Right ventricle myocardium inferior (tissue), 1 donor: Measurements from ENCODE around the gene PNPLA8. TPM values are rescaled to one million over a fixed set of nuclear protein-coding genes. Genes with fewer than 3 reads are reported as not detected.
A peak's percentile ranks its signal among the peaks of the same experiment; 100 is the strongest.

Source experiments
- ATAC-seq: fragments of 200-7000 bp; cut with Tn5 transposase; one replicate; pipeline ENCODE4 v1.9.1; 2020; ENCODE audit warnings: mild to moderate bottlenecking, moderate library complexity
- DNase-seq: peaks from one replicate; pipeline ENCODE4 v3.0.0; 2021; ENCODE audit errors: missing footprints
- intact Hi-C: fragments of 100-400 bp; cut with DNase I; formaldehyde crosslinking; loops from one replicate; pipeline ENCODE4 v1.11.0; 2022
- total RNA-seq: library from RNA; stranded (reverse); fragmentation: NEBNext Ultra II Directional; extraction: Animal tissue kit (Norgen Biotek cat#: 25700); gene quantifications from one replicate; pipeline ENCODE4 v1.2.1, GENCODE V29; 2021
- donor health status: DM: no; HTN: yes; CAD: no; lungs with severe emphysema.

PNPLA8 gene
- total RNA-seq, 1 donor from 2014 or later = 31.1 TPM

DNA sequence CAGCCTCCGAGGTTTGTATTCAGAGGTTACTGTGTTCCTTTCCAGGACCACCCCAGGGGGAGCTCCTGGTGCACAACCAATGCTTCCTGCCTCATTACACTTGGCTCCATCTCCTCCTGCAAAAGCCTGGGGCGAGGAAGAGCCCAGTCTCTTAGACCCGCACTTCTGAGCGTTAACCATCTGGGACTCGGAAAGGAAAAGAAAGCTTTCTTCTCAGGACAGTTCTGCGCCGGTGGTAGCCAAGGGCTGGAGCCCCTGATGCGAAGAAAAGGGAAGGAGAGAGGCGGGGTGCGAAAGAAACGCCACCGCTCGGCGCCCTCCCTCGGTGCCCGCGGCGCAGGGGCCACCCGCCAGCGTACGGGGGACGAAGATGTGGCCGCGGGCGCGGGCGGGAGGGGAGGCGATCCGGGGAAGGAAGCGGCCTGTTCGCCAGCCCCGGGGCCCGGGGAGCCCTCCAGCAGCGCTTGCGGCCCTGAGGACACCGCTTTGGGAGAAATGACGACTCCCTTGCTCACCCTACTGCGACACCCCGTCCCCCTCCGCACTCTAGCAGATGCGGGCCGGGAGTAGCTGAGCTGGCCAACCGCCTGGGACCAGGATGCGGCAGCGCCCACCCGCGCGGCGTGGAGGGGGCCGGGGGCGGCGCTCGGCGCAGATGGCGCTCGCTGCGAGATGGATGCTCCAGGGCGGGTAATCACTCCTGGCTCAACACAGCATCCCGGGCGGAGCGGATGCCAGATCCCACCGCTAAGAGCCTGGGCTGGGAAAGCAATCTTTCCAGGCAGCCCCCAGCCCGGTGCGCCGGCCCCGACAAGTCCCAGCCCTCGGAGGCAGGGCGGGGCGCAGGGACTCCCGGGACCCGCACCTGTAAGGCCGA lies 71.0 kb downstream of the PNPLA8 start:
- ATAC-seq (peak; percentile 28), DNase-seq (no peak)
- intact Hi-C loops = no loop called here

DNA sequence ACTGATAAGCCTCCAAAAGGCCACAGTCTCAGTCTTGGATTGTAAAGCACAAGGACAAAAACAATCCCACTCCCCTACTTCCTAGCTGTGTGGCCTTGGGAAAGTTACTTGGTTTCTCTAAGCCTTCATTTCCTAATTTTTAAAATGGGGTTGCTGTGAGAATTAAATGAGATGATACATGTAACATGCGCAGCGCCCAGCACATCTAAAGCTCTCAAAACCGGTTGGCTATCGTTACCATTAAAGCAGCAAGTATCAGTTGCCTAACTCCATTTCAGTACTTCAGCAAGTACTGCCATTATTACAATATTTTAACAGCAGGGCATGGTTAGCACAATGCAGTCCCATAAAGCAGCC lies 71.6 kb downstream of the PNPLA8 start:
- no peak for DNase-seq
- no peak for ATAC-seq
- intact Hi-C loops = no loop called here

DNA sequence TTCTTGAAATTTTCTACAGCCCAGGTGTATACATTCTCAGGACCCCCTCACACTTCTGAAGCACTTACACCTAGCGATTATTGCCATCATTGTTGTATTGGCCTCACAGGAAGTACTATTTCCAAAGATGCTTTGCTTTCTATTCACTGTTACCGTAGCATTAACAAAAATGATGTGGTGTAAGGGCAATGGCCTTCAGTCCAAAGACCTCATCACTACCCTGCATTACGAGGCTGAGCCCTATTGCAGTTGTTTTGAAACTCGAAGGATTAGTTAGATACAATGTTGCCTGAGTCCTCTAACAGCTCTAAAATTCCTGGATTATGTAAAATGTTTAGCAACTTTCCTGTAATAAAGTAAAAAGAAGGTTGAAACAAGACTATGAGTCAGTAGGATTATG lies 72.6 kb downstream of the PNPLA8 start:
- intact Hi-C loops = no loop called here
- no peak for ATAC-seq
- no peak for DNase-seq

DNA sequence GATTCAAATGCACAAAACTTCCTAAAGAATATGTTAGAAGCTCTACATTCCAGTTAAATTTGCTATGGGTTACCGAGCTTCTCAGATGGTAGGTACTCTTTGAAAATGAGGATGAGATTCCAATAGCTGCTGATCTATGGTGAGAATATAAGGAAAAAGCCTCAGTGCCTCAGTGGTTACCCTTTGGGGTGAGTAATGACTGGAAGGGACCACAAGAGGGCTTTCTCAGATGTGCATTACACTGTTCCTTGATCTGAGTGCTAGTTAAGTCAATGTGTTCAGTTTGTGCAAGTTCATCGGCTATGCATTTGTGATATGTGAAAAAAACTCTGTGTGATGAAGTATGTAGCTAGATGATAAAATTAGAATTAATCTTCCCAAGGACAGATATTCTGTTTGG lies 73.2 kb downstream of the PNPLA8 start:
- no peak for ATAC-seq
- intact Hi-C loops = no loop called here

DNA sequence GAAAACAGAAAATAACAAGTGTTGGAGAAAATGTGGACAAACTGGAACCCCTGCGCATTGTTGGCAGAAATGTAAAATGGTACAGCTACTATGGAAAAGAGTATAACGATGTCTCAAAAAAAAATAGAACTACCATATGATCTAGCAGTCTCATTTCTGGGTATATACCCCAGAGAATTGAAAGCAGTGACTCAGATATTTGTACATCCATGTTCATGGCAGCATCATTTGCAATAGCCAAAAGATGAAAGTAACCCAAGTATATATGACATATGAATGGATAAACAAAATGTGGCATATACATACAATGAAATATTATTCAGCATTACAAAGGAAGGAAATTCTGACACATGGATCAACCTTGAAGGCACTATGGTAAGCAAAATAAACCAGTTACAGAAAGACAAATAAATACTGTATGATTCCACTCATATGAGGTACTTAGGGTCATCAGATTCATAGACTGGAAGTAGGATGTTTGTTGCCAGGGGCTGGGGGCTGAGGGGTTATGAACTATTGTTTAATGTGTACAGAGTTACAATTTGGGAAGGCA lies 74.6 kb downstream of the PNPLA8 start:
- intact Hi-C loops = no loop called here
- no peak for ATAC-seq
- DNase-seq = no peak

More for the DNA sequence above, 73.2 kb downstream of the PNPLA8 start:
- no peak for DNase-seq

DNA sequence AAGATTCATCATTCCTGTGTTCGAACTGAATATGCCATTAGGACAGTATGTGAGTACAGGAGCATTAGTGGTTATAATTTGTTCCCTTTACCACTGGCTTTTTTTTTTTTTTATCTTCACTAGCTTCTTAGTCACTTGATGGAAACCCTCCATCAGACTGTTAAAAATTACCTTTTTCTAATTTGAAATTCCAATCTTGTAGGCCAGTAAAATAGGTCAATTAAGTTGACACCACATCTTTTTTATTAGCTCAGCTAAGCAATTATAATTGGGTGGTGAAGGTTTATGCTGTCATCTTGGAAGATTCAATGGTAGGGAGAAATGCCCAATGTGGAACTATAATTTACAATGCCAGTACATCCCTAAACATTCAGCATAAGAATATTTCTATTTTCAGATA lies 75.8 kb downstream of the PNPLA8 start:
- no peak for DNase-seq
- ATAC-seq = no peak
- intact Hi-C loops = no loop called here

DNA sequence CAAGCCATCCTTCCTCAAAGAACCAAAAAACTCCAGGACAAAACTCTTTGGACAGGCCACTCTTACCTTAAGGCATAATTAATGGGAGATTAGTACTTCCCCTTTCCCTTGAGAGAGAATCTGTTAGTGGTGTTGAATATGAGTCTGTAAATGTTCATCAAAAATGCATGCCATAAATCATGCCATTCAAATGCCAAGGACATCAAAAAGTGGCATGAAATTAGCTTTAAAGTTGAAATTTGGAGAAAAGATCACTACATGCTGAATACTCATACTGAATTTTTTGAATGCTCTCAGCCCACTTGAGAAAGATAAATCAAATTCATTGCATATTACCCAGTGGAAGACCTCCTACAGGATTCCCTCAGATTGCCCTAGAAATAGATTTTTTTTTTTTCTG lies 76.4 kb downstream of the PNPLA8 start:
- ATAC-seq (no peak), DNase-seq (no peak)
- intact Hi-C loops = no loop called here

DNA sequence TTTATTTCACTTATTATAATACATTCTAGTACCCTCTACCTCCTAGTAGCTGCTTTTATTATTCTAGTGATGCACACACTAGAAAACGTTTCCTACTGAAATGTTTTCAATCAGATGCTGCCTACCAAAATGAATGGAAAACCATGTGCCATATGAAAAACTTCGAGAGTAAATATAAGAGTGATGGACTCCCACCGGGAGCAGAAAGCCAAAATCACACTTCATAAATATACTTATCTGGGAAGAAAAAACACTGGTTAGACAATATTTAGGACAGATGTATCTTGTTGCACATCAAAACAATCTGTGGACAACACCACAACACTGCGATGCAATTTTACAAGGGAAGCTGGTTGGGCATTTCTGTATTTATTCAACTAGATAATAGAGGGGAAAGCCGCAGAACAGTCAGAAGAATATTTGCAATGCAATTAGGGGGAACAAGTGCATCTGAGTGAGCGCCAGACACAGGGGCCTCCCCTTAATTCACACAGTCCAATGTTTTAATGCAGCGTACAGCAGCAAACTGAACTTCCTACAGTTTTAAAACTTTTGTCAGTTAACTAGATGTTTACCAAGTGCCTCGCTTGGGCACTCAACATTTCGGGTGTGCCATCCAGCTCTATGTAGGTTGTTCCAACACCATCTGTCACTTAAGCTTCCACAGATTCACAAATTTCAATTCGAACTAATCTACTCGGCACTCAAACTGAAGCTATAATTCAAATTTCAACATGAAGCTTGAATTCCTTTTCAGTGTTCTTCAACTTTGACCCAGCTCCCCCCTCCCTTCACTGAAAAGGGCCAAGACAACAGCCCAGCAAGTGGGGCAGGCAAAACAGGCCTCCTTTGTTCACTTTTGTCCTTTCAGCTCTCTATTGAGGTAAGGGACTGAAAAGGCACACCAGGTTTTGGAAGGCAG lies 77.1 kb downstream of the PNPLA8 start:
- DNase-seq (no peak), ATAC-seq (no peak)
- intact Hi-C loops = no loop called here

DNA sequence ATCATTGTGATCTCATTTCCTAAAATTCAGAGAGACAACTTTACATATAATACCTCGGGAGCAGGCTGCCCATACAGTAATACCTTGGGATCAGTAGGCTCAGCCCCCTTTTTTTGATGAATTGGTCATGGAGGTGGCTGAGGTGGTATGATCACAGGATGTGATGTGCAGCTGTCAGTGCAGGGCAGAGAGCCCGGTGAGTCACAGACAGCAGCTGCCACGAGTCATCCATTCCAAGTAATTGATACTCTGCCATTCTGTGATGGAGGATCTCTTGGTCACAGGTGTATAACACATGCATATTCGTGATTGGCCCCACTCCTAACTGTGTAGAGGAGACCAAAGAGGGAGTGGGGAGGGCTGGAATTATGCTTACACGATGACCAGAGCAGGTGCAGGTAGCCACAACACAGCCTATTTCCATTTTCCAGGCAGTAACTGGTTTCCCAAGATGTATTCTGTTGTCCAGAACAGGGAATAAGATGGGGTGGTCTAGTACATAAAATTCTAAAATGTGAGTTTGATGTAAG lies 83.8 kb downstream of the PNPLA8 start:
- ATAC-seq (no peak), DNase-seq (no peak)
- intact Hi-C loops = no loop called here

DNA sequence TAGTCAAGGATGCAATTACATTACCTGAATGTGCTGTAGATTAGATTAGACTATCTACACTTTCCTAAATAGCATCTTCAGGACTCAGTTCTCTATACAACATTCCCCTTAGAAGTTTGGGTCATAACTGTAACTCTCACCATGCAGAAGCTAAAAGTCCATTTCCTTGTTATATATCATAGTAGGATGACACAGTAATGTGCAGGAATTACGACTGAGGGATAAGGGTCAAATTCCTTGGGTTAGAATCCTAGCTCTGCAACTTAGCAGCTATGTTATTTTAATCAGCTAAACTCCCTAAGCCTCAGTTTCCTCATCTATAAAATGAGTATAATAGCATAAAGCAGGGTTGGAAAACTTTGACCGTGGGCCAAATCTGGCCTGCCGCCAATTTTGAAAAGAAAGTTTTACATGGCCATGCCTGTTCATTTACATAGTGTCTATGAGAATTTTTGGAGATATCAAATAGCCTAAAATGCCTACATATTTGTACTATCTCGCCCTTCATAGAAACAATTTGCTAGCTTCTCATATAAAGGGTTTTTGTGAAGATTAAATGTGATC lies 84.5 kb downstream of the PNPLA8 start:
- DNase-seq (no peak), ATAC-seq (no peak)
- intact Hi-C loops = no loop called here

DNA sequence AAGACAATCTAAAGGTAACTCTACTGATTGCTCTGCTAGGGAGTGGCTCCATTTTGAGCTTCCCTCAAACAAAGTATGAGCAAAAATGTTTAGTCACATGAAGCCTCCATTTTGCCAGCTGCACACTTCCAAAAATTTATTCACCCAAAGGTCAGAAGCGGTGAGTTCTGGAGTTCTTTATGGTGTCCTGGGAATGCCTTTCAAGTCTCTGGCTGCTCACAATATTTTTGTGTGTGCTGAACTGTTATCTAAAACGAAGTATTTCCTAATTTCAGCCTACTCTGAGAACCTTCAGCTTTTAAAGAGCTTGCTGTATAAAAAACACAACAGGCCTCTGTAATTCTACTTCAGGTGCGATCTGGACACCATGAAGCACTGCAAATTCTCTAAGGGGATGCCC lies 85.3 kb downstream of the PNPLA8 start:
- intact Hi-C loops = no loop called here

DNA sequence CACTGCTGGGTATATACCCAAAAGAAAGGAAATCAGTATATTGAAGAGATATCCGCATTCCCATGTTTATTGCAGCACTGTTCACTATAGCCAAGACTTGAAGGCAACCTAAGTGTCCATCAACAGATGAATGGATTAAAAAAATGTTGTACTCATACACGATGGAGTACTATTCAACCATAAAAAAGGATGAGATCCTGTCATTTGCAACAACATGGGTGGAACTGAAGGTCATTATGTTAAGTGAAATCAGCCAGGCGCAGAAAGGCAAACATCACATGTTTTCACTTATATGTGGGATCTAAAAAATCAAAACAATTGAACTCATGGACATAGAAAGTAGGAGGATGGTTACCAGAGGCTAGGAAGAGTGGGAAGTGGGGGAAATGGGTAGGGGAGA lies 89.0 kb downstream of the PNPLA8 start:
- ATAC-seq (no peak), DNase-seq (no peak)
- intact Hi-C loops = no loop called here

More for the DNA sequence above, 85.3 kb downstream of the PNPLA8 start:
- ATAC-seq (no peak), DNase-seq (no peak)

DNA sequence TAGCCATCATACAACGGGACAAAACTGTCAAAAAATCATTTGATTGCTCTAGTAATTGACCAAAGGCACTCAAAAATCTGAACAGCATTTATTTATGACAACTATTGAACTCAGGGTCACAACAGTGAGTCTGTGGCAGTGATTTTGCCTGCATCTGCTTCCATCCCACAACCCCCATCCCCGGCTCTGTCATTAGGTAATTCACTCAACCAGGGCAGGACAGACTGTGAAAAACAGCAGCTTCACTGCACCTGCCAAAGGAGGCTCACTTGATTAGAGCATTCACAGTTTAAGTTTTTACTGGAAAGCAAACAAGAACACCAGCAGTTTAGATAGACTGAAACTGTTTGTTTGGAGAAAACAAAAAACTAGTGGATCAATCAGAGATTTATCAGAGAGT lies 91.9 kb downstream of the PNPLA8 start:
- ATAC-seq (no peak), DNase-seq (no peak)
- intact Hi-C loops = no loop called here

DNA sequence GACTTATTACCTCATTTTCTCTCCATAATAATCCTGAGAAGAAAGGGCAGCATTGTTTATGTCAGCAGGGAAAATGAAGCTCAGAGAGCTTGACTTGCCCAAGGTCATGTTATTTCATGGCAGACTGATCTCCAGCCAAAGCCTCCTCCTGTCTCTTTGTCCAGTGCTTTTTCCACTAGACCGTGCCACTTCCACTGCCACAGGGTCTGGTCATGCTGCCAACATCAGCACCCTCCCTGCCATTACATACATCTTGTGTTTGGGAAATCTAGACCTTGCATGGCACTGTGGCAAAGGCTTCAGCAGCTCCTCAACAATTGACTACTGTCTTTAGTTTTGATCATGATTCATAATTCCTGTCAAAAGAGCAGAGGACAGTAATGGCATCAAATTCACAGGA lies 94.8 kb downstream of the PNPLA8 start:
- intact Hi-C loops = no loop called here
- ATAC-seq (no peak), DNase-seq (no peak)

DNA sequence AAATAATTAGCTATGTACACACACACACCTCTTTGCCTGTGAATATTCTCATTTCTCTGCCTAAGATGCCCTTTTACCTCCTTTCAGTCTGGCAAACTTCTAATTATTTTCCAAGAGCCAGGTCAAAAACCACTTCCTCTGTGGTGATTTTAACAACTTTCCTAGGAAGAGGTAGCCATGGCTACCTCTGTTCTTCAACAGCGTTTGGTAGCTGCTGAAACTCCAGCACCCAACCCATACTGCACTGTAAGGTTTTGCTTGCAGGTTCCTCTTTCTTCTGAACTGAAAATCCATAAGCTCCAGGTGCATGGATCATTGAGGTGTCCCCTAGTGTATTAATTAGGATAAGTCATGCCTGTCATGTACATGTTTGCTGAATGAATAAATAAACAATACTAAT lies 95.3 kb downstream of the PNPLA8 start:
- ATAC-seq (no peak), DNase-seq (no peak)
- intact Hi-C loops = no loop called here

DNA sequence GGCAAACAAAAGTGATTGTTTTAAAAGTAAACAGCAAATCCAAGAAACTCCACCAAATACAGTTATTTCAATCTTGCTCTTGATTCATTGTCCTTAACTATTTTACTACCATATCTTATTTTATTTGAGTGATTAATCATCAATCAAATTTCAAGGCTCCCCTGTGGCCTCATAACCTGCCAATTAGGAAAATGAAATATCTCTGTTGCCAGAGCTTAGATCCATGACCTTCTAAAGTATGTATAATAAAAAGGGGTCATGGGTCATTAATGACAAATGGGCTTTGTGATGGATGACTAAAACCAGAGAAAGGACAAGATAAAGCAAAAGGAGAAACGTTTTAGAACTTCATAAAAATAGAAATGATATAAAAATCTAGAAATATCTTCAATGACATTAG lies 98.2 kb downstream of the PNPLA8 start:
- ATAC-seq (no peak), DNase-seq (no peak)
- intact Hi-C loops = no loop called here

DNA sequence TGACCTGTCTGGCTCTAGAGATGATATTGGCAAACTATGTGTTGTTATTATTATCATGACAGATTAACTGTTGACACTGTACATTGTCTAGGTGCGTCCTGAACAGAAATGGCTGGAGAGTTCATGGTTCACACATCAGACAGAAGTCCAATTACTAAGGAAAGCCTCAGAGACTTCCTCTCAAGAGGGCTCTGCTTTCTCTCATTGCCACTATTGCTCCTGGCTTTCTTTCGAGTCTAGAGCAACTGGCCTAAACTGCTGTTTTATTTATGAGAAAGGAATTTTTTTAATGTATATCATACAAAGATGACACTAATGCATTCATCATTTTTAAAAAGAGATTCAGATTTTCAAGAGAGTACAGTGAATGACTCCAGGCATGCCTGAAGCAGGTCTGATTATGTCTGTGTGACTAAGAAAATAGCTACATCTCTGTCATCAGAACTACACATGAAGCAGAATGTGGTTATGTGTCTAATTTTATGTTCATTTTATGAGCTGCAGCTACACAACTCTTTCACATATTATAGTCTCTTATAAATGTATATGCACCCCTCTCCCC lies 100.1 kb downstream of the PNPLA8 start:
- DNase-seq (no peak), ATAC-seq (no peak)
- intact Hi-C loops = no loop called here

DNA sequence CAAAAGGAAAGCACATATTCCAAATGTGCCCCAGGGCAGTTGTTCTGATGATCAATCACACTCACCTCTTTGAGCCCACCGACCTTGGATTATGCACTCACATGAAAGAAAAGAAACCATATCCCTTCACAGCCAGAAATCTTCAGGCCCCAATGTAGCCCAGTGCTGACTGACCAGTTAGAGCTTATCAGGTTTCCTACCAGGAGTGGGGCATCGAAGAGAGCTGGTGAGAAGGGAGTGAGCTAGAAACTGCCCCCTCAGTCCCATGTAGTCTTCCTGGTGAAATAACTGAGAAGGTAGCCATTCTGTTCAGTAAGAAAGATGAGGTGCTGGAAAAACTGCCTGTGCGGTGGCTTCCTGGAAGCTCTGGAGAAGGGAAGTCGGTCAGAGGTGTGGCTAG lies 101.9 kb downstream of the PNPLA8 start:
- no peak for DNase-seq
- intact Hi-C loops = no loop called here
- no peak for ATAC-seq
